Glomerular endothelial cell (primary cell): ENCODE results near the gene SIN3A. TPM values are rescaled to one million over a fixed set of nuclear protein-coding genes. Genes with fewer than 3 reads are reported as not detected.
A peak's percentile ranks its signal among the peaks of the same experiment; 100 is the strongest.
"Not testable (repeated sequence)": the region's sequence is repeated elsewhere in the genome, so short reads cannot be mapped to it uniquely, and the experiment has no call there.

ENCODE experiments used
- DNase-seq: peaks from one replicate; pipeline ENCODE4 v3.0.0-alpha.2; 2011; ENCODE audit warnings: low read depth, low spot score; ENCODE audit errors: extremely low read depth
- total RNA-seq: library from RNA; depleted of rRNA; stranded (reverse); fragments of >200 nt; gene quantifications from 2 replicates; pipeline ENCODE4 v1.2.3, GENCODE V29; 2015

SIN3A gene
- 25.1 and 40.8 TPM in 2 replicates for total RNA-seq

DNA sequence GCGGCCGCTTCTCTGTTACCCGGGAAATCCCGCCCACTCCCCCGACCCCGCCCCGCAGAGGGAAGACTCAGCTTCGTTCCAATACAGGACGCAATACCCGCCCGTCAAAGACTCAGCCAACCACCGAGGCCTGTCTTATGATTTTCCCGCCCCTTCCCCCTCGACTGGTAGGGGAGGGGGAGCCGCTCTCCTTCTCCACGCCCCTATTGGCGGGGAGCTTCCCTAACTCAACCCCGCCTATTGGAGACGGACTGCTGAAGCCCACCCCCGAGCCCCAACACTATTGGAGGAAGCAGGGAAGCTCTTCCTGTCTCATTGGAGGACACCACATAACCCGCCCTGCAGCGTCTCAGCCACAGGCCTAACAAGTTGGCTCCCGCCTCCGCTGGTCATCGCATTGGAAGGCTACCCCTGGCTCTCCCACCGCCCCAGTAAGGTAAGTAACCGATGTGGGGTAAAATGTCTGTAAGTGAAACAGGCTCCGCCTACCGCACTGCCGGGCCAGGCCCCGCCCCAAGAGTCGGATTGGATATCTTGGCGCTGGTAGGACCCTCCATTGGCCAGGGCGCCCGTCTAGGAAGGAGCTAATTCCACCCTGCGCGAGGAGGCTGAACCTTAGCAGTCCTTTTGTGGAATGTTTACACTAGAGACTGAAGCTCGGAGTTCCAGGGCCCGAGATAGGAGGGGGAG is at the start of gene SIN3A:
Gene SIN3A (minus strand): TSS at position 17 of the 690 bp plus-strand sequence. CDS start 21,315 bp downstream, outside the sequence.
- DNase-seq = peak; percentile 97

DNA sequence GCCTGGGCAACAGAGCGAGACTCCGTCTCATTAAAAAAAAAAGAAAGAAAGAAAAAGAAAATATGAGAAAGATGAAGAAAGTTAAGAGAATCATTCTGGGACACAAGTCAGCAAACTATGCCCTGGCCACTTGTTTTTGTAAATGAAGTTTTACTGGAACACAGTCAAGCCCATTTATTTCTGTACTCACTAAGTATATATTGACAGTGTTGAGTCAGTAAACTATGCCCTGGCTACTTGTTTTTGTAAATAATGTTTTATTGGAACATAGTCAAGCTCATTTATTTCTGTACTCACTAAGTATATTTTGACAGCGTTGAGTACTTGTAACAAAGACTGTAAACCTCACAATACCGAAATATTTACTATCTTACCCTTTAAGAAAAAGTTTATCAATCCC is 42.2 kb upstream of the SIN3A start:
- no peak for DNase-seq

- DNase-seq = peak; percentile 37
Measured at GRCh38 chr15:75483961-75484360, 32.5 kb upstream of the SIN3A start.

DNA sequence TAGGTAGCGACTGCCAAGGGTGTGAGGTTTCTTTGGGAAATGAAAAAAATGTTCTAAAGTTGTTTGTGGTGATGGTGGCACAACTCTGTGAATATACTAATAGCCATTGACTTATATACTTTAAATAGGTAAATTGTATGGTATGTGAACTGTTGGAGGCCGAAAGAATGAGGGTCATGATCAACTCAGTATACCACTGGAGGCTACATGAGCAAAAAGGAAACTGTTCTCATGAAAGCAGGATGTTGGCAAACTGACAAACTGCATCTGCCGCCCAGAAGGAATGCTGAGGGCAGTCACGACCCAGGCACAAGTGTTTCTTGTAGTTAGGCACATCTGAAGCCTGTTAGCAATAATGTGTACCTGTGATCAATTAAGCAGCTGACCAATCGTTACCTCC is 32.1 kb upstream of the SIN3A start:
- DNase-seq = peak; percentile 23

GRCh38 chr15:75483106-75483505 is 31.6 kb upstream of the SIN3A start:
- DNase-seq = no peak

DNA sequence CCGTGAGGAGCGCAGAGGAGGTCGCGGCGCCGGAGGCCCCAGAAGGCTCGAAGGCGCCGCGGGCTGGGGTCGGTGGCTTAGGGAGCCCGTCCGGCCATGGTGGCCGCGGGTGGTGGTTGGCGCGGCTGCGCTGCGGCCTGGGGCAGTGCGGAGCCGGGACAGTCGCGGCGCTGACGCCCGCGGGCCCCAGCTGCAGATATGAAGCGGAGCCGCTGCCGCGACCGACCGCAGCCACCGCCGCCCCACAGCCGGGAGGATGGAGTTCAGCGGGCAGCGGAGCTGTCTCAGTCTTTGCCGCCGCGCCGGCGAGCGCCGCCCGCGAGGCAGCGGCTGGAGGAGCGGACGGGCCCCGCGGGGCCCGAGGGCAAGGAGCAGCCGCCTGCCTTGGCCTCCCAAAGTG is 29.0 kb upstream of the SIN3A start:
- not testable (repeated sequence) for DNase-seq

DNA sequence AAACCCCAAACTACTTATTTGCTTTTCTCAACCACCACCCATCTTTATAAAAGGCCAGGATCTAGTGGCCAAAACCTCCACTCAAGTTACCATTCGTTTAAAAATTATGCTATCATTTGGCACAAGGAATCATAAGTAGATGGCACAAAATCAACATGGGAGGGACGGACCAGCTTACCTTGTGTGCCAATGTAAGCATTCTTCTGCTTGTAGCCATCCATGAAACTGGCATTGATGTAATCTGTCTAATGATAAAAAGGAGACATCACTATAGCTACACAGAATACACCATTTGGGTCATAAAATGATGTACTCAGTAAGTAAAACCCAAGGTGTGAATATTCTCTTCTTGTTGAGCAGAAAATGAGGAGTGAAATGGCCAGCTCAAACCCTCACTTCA is 28.2 kb upstream of the SIN3A start:
- no peak for DNase-seq

- DNase-seq = not testable (repeated sequence)
Measured at GRCh38 chr15:75477094-75477493, 25.6 kb upstream of the SIN3A start.

- no peak for DNase-seq
Measured at GRCh38 chr15:75468913-75469598, 17.6 kb upstream of the SIN3A start.

- no peak for DNase-seq
Measured at GRCh38 chr15:75460646-75461045, 9.2 kb upstream of the SIN3A start.

- no peak for DNase-seq
Measured at GRCh38 chr15:75459581-75459980, 8.1 kb upstream of the SIN3A start.

GRCh38 chr15:75456710-75457109 is 5.2 kb upstream of the SIN3A start:
- DNase-seq = no peak

DNA sequence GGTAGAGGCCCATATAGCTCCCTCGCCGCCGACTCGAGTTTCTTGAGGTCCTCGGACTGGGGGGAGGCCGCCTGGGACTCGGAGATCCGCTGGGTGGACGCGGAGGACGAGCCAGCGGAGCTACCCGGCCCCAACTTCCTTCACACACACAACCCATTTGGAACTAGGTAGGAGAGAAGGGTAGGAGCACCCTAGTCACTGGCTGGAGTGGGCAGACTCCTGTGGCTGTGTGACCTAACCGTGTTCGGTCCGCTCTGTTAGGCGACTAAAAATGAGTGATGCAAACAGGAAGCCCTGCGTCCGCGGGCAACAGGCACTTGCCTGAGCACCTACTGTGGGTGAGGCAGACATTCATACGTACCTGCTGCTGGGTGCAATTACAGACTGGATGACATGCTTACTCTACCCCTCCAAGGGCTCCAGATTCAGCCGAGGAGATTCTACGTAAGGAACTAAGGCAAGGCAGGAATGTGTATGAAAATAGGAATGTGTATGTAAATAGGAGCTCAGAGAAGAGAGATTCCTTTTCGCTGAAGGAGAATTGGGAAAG is 4.6 kb upstream of the SIN3A start:
- DNase-seq = no peak

- no peak for DNase-seq
Measured at GRCh38 chr15:75455424-75455981, 4.0 kb upstream of the SIN3A start.

DNA sequence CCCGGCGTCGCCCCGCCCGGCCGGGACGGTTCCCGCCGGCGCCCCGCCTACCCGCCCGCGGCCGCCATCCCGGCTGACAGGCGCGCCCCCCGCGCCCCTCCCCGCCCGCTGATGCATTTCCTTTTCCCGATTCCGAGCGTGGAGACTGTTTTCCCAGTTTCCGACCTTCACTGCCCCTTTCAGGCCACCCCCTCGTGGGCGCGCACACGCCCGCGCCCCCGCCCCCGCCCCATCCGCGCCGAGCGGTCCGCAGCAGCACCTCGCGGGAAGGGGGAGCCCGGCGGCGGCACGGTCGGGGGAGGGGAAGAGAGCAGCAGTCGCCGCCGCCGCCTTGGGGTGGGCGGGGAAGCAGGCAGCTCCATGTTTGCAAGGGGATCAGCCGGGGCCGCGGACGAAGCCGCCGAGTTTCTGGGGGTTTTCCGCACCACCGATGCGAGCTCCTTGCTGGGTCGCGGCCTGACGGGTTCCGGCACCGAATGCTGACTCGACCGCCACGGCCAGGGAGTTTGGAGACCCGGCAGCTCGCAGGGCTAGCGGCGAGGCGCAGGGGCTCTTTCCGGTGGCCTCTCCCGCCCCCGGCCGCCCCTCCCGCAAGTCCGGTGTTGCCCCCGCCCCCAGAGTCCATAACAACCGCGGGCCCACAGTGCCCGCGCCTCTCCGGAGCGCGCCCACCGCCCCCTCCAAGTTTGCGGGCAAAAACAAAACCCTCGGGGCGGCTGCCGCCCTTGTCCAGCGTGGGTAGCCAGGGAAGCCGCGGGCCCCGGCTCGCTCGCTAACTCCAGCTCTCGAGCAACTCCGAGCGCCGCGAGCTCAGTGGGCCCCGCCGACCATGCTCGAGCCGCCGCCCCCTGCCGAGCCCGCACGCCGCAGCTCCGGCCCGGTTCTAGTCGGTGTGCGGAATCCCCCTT is 3.2 kb upstream of the SIN3A start:
- DNase-seq = no peak

DNA sequence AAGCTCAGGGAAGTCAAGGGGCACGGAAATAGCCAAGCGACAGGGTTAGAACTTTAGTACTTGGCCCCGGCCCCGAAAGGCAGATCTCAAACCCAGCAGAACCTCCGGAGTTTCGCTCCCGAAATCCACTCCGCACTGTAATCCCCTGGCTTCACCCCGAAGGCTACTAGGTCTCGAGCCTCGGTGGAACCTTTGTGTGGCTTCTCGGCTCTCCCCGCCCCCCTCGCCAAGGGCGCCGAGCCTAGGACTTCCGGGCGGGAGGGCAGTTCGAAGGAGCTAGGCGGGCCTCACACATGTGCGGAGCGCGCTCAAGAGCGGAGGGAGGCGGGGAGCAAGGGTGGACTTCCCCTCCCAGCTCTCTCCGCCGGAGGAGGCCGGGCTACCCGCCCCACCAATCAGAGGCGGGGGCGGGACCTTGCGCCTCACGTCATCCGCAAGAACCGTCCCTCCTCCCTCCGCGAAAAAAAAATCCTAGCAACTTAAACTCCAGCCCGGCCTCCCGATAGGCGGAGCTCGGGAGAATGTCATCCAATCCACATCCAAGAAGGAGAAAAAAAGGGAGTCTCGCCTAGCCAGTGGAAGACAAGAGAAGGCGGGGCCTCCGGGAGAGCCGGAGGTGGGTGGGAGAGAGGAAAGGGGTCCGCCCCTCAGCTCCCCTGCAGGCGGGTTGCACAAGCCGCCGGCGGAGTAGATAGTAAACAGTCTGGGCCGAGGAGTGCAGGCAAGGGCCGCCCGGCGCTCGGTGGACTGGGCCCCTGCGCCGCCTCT is 2.4 kb upstream of the SIN3A start:
- DNase-seq = peak; percentile 98

GRCh38 chr15:75452865-75453702 is 1.6 kb upstream of the SIN3A start:
- no peak for DNase-seq

DNA sequence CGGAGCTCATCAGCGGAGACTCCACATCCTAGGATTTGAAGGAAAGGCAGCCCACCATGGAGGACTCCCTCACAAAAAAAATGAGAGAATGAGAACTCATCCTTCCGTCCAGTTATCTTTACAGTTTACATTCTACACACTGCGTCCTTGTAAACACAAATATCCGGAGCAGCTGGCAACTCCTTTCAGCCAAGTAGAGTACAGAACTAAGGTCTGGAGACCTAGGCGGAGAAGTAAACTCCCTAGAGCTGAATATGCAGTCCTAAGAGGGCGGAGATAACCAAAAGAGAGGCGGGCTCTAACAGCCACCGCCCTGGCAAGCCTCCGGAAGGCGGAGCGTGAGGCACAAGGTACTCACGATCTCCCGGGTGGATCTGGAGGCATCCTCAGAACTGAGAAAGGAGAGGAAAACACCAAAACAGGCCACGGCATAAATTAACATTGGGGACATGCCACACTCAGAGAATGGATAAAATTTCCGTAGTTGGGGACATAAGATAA is 924 bp upstream of the SIN3A start:
- DNase-seq = no peak

- DNase-seq = no peak
Measured at GRCh38 chr15:75451202-75451673, 252 bp downstream of the SIN3A start.
